ENCODE data around the gene PIK3C2A. TPM values are rescaled to one million over a fixed set of nuclear protein-coding genes. Genes with fewer than 3 reads are reported as not detected.

PIK3C2A gene
- total RNA-seq, 1 donor from 2014 or later, result 89.0 TPM

GRCh38 chr11:17165247-17165890, 42.4 kb downstream of the PIK3C2A start:
- no peak for ATAC-seq
- intact Hi-C loops (cut with DNase I), result no loop called here

GRCh38 chr11:17164361-17165246, 43.2 kb downstream of the PIK3C2A start:
- intact Hi-C loops (cut with DNase I), result no loop called here
- ATAC-seq (peak; percentile 41), DNase-seq (ENCODE audit: low spot score) (no peak)

More at GRCh38 chr11:17165247-17165890, 42.4 kb downstream of the PIK3C2A start:
- DNase-seq (ENCODE audit: low spot score), result no peak

DNA sequence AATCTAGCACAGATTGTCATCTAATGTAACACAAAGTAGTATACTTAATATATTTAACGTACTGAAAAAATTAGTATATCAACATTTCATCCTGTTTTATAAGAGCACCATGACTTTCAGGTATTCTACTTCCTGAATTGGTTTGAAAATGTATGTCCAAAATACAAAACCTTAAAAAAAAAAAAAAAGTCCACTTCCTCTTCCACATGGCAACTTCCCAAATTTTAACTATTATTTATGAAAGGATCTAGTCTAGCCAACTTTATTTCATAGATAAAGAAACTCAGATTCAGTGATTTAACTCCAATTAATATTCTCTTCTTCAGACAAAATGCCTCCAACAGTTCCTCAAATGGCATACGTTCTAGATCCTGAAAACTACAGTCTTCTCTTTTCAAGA, 44.0 kb downstream of the PIK3C2A start:
- no peak for ATAC-seq
- DNase-seq (ENCODE audit: low spot score), result no peak
- intact Hi-C loops (cut with DNase I), result no loop called here

- intact Hi-C loops (cut with DNase I), result no loop called here
- no peak for ATAC-seq
- no peak for DNase-seq (ENCODE audit: low spot score)
These were observed 44.5 kb downstream of the PIK3C2A start for GRCh38 chr11:17163291-17163690.

DNA sequence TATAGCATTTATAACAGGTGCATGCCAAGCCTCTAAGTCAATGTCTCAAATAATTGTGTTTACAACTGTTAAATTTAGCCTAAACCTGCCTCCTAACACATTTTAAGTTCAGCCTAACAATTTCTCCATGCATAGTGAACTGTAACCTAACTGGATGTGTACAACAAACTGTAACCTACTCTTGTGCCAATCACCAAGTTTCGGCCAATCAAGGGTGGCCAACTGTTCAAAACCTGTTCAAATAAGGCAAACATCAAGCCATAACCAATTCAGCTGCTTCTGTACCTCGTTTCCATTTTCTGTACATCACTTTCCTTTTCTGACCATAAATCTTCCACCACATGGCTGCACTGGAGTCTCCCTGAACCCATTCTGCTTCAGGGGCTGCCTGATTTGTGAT, 45.4 kb downstream of the PIK3C2A start:
- intact Hi-C loops (cut with DNase I), result no loop called here
- DNase-seq (ENCODE audit: low spot score) (no peak), ATAC-seq (no peak)

DNA sequence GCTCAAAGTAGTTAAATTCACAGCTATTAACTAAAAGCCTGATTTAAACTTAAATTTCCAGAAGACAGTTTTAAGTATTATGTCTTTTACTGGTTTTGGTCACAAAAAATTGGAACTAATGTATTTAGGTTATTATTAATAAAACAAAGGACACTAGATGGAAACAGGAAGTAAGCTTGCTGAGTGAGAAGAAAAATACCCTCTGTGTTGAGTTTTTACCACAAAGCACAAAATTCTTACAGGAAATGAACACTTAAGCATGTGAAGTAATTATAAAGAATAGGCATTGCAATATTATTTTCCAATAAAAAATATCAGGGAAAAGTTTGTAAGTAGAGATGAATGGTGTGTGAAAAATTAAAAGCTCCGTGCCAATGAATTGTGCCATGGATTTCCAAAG, 46.3 kb downstream of the PIK3C2A start:
- intact Hi-C loops (cut with DNase I), result no loop called here
- no peak for ATAC-seq
- DNase-seq (ENCODE audit: low spot score), result no peak

GRCh38 chr11:17159441-17159840, 48.3 kb downstream of the PIK3C2A start:
- intact Hi-C loops (cut with DNase I), result no loop called here
- DNase-seq (ENCODE audit: low spot score), result no peak
- no peak for ATAC-seq

Other genes starting within 250 kb of the PIK3C2A start
- 96.6 TPM for gene PLEKHA7, start 193.6 kb downstream of the PIK3C2A start, total RNA-seq
- 745 TPM for gene RPS13, start 130.3 kb downstream of the PIK3C2A start, total RNA-seq
- 51.3 TPM for gene NUCB2, start 68.8 kb upstream of the PIK3C2A start, total RNA-seq
- 2.1 TPM for gene NCR3LG1, start 143.8 kb upstream of the PIK3C2A start, total RNA-seq
- gene KCNJ11, start 180.7 kb upstream of the PIK3C2A start, total RNA-seq, result 6.6 TPM